ENCODE results near the gene KCNK2. TPM values are rescaled to one million over a fixed set of nuclear protein-coding genes. Genes with fewer than 3 reads are reported as not detected.

KCNK2 gene
- total RNA-seq, 1 donor from 2014 or later: not detected

DNA sequence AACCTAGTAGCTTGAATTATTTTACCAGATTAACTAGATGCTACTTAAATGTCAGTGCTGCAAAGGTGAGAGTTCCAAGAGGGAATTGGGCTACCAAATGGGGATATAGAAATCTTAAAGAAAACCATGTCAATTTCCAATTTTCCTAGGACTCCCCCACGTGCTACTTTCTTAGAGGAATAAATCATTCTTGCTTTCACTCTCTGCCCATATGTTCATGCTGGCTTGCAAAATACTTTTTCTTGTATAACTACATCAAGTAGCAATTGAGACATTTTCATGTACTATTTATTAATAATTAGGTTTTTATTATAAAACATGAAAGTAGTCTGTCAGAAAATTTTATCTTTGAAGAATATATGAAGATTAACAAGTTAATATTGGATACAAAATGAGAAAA, 11.8 kb downstream of the KCNK2 start:
- DNase-seq (ENCODE audit: extremely low read depth, low read depth, low spot score): no peak

DNA sequence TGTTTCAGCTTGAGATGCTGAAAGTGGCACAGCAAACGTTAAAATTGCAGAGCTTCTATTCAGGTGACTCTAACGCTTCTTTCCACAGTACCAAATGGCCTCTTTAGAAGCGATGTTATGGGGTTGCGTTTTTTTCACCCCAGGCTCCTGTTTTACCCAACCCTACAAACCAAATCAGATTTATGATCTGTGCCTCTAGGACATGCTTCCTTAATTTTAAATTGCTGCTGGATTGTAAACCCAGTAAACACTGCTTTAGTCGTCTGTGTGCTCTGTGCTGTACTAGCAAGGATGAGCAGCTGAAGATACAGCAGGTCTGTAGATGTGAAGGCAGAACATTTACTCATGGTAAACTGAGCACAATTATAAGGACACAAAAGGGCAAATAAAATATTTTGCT, 13.0 kb downstream of the KCNK2 start:
- DNase-seq (ENCODE audit: extremely low read depth, low read depth, low spot score): no peak

DNA sequence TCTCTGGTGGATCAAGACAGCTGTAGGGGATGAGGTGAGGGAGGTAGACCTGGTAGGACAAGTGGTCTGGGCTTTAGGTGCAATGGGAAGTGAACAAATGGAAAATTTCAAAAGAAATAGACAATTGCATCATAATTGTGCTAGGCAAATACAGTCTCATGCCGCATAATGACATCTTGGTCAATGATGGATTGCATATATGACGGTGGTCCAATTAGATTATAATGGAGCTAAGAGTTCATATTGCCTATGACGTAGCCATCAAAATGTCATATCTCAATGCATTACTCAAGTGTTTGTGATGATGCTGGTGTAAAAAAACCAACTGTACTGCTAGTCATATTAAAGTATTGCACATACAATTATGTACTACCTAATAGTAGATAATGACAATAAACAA, 19.0 kb downstream of the KCNK2 start:
- DNase-seq (ENCODE audit: extremely low read depth, low read depth, low spot score): no peak

DNA sequence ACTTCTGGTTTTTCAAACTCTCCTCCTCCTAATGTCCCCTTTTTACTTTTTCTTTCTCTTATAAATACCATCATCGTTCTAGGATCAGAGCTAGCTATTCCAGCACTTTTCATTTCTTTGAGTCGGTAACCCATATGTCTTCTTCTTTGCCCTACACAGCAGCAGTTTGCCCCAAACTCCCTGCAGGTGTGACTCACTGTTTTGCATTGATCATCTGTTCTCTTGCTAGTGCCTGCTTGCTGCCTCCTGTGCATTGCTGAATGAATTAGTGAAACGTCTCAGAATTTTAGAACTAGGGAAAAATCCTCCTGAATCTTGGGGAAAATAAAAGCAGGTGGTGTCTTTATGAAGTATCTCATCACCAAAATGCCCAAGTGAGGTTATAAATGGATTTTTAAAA, 21.7 kb downstream of the KCNK2 start:
- DNase-seq (ENCODE audit: extremely low read depth, low read depth, low spot score): no peak

DNA sequence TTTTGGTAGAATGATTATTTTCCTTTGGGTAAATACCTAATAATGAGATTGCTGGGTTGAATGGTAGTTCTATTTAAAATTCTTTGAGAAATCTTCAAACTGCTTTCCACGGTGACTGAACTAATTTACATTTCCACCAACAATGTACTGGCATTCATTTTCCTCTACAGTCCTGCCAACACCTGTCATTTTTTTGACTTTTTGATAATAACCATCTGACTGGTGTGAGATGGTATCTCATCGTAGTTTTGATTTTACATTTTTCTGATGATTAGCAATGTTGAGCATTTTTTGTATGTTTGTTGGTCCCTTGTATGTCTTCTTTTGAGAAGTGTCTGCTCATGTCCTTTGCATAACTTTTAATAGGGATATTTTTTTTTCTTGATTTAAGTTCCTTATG, 23.5 kb downstream of the KCNK2 start:
- DNase-seq (ENCODE audit: extremely low read depth, low read depth, low spot score): no peak

DNA sequence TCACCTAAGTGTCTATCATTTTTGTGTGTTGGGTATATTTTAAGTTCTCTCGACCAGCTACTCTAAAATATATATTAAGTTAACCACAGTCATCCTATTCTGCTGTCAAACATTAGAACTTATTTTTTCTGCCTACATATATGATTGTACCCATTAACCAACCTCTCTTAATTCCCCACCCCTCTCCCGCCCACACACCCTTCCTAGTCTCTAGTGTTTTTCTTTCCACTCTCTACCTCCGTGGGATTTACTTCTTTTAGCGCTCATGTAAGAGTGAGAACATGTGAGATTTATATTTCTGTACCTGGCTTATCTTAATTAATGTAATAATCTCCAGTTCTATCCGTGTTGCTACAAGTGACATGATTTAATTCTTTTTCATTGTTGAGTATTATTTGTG, 26.6 kb downstream of the KCNK2 start:
- no peak for DNase-seq (ENCODE audit: extremely low read depth, low read depth, low spot score)

DNA sequence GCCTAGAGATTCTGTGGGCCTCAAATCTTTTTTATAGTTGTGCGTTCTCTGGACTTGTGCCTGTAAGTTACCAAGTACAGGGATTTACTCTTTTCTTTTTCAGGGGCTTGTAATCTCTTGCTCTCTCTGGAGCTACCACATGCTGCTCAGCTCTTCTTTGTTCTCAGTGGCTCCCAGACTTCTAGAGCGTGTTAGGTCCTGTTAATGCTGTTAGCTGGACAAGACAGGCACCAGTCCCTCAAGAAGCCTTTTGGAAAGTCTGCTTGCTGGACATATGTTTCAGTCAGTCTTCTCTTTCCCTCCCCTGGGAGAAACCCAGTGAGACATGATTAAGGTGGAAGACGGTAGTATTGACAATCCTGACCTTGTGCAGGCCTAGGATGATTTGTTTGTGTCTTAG, 29.4 kb downstream of the KCNK2 start:
- no peak for DNase-seq (ENCODE audit: extremely low read depth, low read depth, low spot score)

DNA sequence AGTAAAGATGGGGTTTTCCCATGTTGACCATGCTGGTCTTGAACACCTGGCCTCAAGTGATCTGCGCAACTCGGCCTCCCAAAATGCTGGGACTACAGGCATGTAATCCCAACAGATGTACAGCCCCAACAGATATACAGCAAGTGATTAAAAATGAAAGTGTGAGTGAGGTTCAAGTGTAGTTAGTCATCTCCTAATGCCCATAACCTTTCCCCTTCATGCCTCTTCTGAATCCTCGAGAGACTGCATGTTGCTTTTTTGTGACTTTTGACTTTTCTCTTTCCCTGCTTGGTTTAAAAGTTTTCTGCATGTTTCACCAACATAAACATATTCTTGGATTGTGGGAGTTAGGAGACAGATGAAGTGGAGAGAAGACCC, 31.2 kb downstream of the KCNK2 start:
- no peak for DNase-seq (ENCODE audit: extremely low read depth, low read depth, low spot score)

DNA sequence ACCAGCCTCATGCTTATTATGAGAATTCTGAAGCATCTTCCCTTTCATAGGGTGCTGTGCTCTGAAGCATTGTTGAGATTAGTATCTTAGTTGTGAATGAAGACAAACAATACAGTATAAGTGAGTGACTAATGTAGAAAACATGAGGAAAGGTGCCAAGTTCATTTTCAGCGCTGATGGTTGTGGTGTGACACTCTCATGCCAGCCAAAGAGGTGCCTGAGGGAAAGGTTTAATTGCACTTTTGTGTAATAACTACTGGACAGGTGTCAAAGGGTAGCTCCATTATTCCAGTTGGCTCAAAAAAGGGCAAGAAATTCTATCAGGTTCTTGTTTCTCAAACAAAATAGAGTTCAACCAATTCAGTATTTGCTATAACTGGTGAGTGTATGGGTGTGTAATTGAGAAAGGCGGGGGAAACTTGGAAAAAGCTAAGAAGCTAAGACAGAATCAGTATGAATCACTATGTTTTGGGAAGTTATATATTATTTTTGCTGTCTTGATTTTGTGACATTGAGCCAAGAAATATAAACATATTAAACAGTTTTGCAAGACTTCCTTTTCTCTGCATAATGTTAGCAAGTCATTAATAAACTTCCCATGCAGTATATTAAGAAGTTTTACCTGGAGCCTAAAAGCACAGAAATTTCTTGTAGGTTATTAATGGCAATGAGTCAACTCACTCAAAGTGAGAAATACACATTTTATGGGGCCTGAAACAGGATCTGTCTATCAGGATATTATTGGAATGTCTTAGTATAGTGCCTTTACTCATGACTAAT, 31.8 kb downstream of the KCNK2 start:
- DNase-seq (ENCODE audit: extremely low read depth, low read depth, low spot score): peak; percentile 61

DNA sequence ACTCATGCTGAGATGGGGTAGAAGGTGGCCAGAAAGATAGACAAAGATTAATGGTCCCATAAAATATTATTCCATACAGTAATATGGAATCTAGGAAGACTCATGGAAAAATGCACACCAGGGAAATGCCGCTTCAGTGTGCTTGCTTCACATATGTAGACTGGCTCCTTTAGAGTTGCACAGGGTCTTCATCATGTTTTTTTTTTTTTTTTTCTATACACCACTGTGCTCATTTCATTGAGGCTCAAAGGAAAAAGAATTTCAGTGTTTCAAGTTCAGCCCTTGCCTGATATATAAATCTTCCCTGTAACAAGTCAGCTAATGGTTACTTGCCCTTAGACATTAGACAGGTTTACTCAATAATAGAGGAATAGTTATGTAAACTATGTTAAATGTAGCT, 33.2 kb downstream of the KCNK2 start:
- no peak for DNase-seq (ENCODE audit: extremely low read depth, low read depth, low spot score)

DNA sequence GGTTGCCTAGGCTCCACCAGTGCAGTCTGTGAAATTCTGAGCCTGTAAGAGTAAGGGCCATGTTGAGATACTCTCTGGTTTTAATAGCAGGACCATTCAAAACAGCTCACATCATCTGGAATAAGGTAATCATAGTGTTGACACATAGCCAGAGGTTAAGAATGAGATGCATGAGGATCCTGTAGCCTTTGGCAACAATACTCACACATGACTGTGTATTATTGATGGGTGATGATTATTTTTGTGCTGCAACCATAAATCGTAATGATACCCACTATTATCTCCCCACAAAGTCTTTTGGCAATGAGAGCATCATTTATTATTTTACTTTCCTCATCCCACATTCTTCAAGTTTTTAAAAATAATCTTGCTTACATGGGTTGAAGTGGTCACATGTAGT, 35.5 kb downstream of the KCNK2 start:
- no peak for DNase-seq (ENCODE audit: extremely low read depth, low read depth, low spot score)

DNA sequence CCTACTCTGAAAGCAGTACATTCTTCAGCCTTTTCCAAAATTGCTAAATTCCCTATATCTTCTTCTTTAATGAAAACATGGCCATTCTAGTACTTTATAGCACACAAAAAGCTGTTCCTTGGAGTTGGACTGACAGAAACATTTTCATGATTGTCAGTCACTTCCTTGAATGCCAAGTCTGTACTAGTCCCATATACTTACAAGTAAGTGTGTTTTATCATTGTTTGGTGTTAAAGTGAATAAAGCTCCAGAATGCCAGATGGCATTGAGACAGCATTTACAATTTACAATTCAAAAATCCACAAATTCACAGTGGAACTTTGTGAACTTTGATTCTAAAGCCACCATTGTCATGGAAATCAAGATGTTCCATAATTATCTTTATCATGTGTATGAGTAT, 36.5 kb downstream of the KCNK2 start:
- DNase-seq (ENCODE audit: extremely low read depth, low read depth, low spot score): no peak

DNA sequence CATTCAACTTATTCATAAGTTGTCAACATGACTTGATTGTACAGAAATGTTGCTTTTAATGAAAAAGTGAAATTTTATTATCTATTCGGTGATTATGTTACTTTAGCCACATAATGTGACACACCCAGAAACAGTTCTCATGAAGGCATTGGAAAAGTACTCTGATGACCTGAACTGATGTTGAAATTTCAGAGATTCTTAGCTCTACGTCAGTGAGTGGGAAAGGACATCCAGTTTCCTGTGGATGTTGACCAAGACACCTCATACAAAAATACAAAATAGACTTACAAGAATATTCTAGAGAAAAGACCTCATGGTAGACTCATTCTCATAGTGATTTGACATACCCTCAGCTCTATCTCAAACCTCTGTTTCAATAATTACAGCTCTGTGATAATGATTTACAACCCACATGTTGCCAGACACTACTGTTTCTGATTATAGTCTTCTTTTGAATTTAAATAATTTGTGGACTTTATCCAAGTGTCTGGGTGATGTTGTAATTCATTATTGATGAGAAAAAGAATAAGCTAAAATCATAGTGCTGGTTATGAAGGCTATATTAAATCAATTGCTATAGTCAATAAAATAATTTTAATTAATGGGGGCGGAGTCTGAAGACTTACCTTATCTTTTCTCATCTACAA, 37.3 kb downstream of the KCNK2 start:
- no peak for DNase-seq (ENCODE audit: extremely low read depth, low read depth, low spot score)

DNA sequence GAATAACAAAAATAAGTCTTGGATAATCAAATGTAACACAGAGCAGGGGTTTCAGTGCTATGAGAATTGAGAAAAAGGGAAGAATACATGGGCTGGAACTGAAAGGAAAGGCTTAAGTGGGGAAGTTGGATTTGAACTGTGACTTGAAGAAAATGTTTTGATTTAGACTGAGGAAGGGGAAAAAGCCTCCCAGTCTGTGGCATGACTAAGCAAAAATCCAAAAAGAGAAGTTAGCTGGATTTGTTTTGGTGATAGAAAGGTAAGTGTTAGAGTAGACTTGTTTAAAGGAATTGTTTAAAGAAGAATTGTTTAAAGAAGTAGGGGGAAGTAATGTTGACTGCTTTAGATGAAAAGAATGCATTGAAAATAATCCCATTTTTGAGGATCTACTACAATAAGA, 46.0 kb downstream of the KCNK2 start:
- no peak for DNase-seq (ENCODE audit: extremely low read depth, low read depth, low spot score)

DNA sequence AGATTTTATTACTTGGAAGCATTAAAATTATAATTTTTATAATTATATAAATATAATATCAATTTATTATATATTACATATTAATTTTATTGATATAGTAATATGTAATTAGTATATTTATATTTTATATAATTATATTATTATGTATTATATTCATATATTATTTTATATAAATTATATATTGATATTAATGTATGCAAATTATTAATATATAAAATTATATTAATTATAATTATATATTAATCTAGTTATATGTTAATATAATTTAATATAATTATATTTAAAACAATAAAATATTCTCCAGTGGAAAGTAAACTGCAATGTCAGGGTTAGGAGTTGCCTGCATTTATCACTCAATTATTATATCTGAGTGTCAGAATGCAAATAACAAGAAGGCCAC, 48.8 kb downstream of the KCNK2 start:
- no peak for DNase-seq (ENCODE audit: extremely low read depth, low read depth, low spot score)

DNA sequence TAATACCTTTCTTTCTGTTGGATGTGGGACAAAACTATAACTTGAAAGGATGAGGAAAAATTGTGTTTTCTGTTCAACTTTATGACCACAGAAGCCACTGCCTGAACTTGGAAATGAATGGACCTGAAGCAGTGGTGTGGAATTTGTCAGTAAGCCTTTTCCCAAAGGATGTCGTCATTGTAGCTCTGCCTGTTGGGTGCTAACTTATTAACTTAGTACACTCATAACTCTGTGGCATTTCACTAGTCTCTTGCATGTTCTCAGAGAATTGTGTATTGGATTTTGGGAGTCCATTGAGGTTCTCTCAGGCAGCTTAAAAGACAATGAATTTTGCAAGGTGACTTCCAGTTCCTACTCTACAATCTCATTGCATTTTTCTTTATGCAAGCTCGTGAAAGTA, 49.6 kb downstream of the KCNK2 start:
- DNase-seq (ENCODE audit: extremely low read depth, low read depth, low spot score): no peak

DNA sequence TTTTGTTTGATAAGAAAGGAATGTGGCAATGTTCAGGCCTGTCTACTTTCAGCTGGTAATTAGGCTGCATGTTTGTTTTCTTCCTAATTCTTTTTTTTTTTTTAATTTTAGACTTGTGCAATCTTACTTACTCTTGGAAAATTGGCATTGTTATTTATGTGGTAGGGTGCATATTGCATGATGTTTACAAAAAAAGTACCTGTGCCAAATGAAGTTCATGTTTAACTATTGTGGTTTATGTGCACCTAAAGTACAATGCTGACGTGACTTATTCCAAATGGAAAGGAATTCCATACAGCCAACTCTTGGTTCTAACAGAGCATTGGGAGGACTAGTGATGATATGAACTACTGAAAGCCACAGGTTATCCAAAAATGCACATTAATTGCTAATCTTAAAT, 51.0 kb downstream of the KCNK2 start:
- DNase-seq (ENCODE audit: extremely low read depth, low read depth, low spot score): no peak

DNA sequence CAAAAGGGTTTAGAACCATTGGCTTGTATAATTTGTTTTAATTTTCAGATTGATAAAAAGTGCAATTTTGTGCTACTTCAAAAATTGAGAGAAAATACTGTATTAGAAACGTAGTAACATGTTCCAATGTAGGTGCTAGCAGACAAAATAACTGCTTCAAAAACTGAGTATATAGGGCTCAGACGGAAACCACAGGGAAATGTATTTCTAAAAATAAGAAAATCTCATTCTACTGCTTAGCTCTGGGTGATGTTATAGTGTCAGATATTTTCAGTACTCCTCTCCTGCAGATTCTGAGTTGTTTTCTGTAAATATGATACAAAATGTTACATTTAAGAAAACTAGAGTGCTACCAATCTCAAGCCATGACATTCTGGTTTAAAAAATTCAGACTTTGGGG, 55.4 kb downstream of the KCNK2 start:
- DNase-seq (ENCODE audit: extremely low read depth, low read depth, low spot score): no peak

DNA sequence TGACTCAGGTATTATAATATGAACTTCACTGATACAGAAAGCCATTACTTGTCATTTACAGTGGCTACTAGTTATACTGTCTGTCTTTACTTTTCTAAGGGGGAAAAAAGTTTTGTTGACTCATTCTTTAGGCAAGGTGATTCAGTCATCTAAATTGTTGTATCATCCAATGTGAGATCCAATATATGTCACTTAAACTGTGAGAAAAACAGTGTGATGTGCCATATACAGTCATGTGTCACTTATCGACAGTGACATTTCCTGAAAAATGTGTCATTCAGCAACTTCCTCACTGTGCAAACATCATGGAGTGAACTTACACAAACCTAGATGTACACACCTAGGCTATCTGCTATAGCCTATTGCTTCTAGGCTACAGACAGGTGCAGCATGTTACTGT, 57.6 kb downstream of the KCNK2 start:
- DNase-seq (ENCODE audit: extremely low read depth, low read depth, low spot score): no peak

DNA sequence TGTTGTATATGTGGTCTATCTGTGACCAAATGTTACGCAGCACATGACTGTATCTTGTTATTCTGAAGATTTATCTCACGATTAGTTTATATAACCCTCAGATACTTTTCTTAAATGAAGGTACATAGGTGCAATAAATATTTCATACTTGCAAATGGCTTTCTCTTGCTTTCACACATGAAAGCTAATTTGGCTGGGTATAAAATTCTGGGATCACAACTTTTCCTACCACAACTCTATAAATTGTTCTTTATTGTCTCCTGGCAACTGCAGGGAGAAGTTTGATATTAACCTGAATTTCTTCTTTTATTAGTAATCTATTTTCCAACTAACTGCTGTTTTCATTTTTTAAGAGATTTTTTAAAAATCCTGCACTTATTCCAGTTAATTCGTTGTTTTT, 58.9 kb downstream of the KCNK2 start:
- DNase-seq (ENCODE audit: extremely low read depth, low read depth, low spot score): no peak

DNA sequence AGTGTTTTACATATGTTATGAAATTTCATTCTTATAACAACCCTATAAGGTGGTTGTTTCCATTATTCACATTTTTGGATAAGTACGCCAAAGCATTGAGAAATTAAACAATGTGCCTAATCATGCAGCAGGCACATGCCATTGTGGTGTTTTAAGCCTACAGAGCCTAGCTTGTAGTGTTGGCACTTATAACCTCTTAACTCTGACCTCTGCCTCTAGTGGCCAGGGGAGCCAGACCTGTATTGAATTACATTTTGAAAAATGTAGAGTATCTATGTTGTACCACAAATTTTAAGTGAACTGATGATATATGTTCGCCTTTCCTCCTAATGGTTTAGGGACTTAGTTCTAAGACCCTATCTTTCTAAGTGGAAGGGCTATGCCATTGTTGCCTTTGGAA, 61.0 kb downstream of the KCNK2 start:
- DNase-seq (ENCODE audit: extremely low read depth, low read depth, low spot score): no peak

DNA sequence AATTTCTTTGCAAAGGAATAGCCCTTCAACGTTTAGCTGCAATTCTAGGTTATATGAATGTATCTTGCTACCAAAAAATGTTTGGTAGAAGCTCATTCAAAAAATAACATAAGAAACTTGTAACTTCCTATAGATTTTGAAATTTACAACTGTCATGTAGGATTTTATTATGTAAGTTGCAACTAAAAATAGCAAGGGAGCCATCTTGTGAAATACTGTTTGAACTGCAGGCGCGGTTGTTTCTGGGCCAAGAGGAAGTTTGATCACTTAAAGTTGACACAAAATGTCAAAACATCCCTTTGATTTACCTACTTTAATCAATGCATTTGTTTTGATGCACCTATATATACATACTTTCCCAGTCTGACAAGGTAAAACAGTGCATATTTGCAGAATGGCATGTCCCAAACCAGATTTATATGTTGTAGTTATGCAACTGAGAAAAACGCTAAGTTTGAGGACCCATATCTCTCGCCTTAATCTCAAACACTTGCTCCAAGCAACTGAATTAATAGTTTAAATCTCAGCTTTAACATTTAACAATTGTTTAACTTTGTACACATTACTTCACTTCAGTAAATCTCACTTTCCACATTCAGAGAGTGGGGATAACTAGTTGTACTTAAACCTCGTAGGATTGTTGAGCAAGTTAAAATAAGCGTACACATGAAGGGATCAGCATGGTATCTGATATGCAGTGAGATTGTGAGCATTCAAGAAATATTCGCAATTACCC, 63.9 kb downstream of the KCNK2 start:
- peak; percentile 16 for DNase-seq (ENCODE audit: extremely low read depth, low read depth, low spot score)
